Ecto neural progenitor cell (in vitro differentiated cells): ENCODE results near the gene SPSB3.
A peak's percentile ranks its signal among the peaks of the same experiment; 100 is the strongest.

ENCODE experiments used
- DNase-seq: peaks from one replicate; pipeline ENCODE4 v3.0.0-alpha.2; 2018; ENCODE audit warnings: low spot score

Gene SPSB3

DNA sequence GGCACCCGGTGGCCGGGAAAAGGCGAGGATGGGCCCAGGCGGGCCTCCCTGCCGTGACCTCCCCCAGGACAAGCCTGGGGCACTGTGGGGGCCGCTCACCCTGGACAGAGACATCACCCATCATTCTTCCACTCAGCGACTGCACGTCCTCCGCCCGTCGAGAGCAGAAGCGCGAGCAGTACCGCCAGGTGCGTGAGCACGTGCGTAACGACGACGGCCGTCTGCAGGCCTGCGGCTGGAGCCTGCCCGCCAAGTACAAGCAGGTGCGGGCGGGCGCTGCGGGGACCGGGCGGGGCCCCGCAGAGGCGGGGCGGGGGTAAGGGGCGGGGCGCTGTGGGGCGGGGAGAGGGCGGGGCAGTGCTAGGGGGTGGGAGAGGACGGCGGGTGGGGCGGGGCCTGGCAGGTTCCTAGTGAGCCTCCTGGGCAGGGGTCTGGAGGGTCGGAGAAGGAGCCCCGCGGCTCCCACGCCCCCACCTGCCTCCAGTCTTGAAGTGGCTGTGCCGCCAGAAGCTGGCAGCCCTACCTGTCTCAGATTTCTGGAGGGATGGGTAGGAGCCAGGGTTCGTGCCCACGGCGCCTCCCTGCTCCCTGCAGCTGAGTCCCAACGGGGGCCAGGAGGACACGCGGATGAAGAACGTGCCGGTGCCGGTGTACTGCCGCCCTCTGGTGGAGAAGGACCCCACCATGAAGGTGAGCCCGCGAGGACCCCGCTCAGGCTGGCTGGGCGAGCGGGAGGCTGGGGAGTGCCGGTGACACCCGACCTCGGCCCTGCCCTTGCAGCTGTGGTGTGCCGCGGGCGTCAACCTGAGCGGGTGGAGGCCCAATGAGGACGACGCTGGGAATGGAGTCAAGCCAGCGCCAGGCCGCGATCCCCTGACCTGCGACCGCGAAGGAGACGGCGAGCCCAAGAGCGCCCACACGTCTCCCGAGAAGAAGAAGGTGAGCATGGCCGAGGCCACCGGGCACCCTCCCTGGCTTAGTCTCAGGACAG lies 18.6 kb downstream of the SPSB3 start:
- peak; percentile 81 for DNase-seq

- DNase-seq: no peak
Measured at GRCh38 chr16:1762879-1763520, 19.4 kb downstream of the SPSB3 start.

DNA sequence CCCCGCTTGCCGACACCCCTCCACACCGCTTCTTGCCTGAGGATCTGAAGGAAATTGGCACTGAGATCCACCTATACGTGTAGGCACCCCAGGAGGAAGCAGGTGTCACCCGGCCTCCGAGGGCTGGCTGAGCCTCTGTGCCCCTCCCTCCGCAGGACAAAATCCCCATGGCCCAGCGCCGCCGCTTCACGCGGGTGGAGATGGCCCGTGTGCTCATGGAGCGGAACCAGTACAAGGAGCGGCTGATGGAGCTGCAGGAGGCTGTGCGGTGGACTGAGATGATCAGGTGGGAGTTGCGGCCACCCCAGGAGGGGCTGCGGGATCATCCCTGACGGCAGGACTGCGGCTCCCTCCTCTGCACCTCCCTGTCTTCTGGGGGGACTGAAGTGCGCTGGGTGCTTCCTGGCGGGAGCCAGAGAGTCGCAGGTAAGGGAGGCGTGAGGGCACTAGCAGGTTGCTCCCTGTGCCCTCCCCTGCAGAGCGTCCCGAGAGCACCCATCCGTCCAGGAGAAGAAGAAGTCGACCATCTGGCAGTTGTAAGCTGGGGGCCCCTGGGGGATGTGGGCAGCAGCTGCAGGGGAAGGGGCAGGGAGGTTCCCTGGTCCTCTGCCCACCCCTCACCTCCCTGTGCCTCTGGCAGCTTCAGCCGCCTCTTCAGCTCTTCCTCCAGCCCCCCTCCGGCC lies 20.0 kb downstream of the SPSB3 start:
- no peak for DNase-seq

- DNase-seq: no peak
Measured at GRCh38 chr16:1761751-1762150, 20.6 kb downstream of the SPSB3 start.

DNA sequence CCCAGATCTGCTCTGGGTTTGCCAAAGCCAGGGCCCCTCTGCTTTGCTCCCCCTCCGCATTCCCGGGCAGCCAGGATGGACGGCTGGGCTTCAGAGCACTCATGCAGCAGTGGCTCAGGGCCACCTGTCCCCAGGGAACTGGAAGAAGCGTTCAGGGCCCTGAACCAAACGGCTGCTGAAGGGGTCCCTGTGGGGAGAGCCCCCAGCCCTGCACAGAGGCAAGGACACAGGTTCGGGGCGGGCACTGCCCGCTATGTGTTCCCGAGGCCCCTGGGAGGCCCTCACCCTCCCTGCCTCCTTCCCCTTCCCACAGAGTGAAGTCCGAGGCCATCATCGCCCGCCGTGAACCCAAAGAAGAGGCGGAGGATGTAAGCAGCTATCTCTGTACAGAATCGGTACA lies 21.5 kb downstream of the SPSB3 start:
- no peak for DNase-seq

GRCh38 chr16:1759511-1759910 lies 22.9 kb downstream of the SPSB3 start:
- DNase-seq: no peak

DNA sequence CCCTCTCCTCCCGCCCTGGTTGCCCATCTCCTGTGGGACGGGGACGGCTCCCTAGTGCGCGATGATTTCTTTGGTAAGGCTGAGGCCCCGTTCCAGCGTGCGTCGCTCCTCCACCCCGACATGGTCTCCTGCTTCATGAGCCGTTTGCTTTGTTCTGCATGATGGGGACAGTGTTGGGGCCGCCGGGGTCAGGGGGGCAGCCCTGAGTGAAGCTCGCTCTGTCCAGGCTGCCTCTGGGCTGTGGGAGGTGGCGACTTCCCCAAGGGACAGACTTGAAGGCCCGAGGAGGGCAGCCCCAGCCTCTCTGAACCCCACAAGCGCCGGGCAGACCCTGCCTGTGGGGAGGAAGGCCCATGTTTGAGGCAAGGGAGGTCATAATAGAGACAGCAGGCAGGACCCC lies 23.4 kb downstream of the SPSB3 start:
- DNase-seq: no peak

GRCh38 chr16:1757714-1758461 lies 24.5 kb downstream of the SPSB3 start:
- DNase-seq: no peak

GRCh38 chr16:1754204-1754603 lies 28.2 kb downstream of the SPSB3 start:
- DNase-seq: no peak

DNA sequence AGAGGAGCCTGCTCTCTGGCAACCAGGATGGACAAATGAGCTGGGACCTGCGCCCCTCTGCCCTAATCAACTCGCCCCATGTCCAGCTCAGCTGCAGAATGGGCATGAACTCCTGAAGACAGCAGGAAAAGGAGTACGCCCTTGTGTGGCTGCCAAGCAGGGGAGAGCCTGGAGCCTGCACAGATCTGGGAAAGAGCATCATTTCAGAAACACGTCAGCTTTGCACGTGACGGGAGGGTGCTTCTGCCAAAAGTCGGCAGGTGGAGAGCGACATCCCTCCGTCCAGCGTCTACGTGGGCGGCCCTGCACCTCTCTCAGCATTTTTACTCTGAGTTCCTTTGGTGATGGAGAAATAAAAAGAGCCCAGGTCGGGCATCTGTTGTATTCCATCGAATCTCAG lies 29.5 kb downstream of the SPSB3 start:
- DNase-seq: no peak

DNA sequence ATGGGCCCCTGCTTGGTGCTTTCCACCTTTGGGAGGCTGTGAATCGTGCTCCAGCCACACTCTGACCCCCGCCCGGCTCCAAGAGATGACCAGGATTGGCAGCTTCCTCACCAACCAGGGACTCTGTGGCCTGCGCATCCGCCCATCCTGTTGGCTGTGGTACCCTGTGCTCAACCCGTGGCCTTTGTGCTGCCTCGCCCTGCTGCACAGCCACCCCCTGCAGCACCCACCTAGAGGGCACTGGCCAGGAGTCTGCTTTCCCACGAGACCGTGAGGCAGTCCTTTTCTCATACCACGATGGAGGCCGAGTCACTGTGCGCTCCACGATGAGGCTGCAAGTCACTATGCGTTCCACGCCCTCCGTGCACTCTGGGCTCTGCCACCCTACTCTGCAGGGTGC lies 30.4 kb downstream of the SPSB3 start:
- DNase-seq: no peak

GRCh38 chr16:1749152-1750117 lies 32.9 kb downstream of the SPSB3 start:
- no peak for DNase-seq

- no peak for DNase-seq
Measured at GRCh38 chr16:1747934-1748333, 34.4 kb downstream of the SPSB3 start.

GRCh38 chr16:1746693-1747195 lies 35.6 kb downstream of the SPSB3 start:
- DNase-seq: no peak

DNA sequence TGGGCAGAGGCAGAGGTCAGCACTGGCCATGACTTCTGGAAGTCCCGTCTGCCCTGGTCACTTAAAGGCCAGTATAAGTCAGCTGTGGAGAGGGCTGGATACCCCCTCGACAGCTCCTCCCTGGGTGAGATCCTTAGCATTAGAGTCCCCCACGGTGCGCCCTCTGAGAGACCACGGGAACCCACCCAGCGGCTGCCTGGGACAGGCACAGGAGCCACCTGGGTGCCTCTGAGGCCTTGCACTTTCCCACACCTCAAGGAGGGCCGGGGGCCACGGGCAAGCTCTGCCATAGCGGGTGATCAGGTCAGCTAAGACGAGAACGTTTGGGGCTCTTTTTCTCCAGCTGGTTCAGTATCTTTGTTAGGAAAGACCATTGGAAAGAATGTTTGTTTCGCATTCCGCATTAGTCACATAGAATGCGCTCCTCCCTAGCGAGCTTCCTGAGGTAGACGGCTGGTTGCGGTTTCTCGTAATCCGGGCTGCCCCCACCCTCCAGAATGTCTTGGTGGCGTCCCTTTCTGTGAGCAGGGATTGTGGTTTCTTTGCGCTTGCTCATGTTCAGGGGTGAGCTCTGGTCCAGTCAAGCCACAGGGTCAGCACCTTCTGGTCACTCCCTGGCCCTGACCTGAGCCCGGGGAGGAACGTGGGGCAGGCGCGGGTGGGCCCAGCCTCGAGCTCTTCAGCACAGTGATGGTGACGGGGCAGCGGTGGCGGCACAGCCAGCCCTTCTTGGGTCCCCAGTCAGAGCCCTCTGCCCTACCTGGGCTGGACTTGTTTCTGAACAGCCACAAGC lies 36.3 kb downstream of the SPSB3 start:
- DNase-seq: no peak

DNA sequence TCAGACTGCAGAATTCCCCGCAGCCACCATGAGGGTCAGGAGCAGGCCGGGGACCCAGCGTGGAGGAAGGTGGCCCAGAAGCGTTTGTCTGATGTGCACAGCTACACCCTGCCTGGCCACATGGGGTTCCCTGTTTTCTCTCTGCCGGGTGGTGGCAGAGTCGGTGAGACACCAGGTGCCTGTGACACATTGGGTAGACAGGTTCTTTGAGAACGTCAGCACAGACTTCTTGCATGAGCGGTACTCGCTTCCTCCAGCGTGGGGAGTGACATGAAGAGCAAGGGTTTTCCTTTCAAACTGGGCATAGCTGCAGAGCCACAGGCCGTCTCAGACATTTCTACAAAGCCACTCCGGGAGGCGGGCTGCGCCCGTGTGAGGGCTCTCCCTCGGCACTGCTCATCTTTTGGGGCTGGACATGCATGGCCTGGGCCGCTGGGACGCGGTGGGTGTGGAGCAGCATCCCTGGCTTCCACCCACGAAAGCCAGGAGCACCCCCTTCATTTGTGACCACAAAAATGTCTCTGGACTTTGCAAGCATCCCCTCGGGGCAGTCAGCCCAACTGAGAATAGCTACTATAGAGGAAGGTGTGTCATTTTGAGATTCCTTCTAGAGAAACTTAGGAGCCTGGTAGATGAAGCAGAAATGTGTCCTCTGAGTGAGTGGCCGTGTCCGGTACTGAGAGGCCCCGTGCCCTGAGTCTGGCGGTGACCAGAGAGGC lies 37.0 kb downstream of the SPSB3 start:
- DNase-seq: no peak

GRCh38 chr16:1744338-1744840 lies 38.0 kb downstream of the SPSB3 start:
- DNase-seq: no peak

DNA sequence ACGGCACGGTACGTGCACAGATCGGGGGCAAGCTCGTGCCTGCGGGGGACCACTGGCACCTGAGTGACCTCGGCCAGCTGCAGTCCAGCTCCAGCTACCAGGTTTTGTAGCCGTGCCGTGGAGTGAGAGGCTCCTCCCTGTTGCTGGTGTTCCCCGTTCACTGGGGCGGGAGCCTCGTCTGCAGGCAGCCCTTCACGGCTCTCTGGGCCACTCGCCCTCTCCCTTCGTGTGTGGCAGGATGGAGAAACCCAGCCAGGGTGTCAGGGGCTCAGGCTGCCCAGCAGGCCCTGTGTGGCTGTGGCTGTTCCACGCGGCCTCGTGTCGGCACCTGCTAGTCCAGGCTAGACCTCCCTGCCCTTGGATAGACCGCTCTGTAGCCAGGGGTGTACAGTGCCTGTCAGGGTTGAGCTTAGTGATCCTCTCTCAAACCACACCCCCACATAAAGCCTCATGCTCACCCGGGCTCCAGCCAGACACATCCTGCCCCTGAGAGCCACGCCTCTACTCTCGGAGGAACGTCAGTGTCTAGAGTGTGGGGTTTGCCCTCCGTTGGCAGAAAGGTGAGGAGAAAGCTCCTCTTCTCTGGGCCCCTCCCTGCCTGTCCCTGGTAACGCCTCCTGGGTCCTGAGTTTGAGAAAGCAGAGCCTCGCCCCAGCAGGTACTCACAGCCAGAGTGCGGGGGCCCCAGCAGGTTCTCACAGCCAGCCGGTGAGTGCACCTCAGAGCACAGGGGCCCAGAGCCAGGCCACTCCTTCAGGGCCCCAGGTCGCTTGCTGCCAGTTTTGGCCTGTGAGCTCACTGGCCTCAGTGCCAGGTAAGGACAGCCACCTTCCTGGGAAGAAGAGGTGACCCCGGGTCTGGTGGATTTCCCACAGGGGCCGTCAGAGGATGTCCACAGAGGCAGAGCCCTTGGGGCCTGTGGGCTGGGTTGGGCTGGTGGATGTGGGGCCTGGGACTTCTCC lies 38.7 kb downstream of the SPSB3 start:
- no peak for DNase-seq
